ENCODE measurements around the gene PHACTR1.

- TF ChIP-seq EHF (CRISPR knock-in tag; IDR thresholded peaks at IDR 0.05) (no peak), KDM1A (IDR thresholded peaks at IDR 0.05; ENCODE audit: low read depth) (no peak), REST (IDR thresholded peaks at IDR 0.05) (no peak), CTCF (IDR thresholded peaks at IDR 0.05) (no peak), POLR2A (IDR thresholded peaks at IDR 0.05; ENCODE audit: low read length) (no peak), ZFP36 (IDR thresholded peaks at IDR 0.05; ENCODE audit: borderline replicate concordance, partially characterized antibody) (no peak), MAZ (IDR thresholded peaks at IDR 0.05; ENCODE audit: borderline replicate concordance, low read depth, low read length) (no peak), CHD4 (IDR thresholded peaks at IDR 0.05; ENCODE audit: borderline replicate concordance) (no peak), RAD21 (conservative IDR thresholded peaks at IDR 0.05 in 1 of 2, IDR thresholded peaks at IDR 0.05 in 1 of 2) (no peak), PHF8 (IDR thresholded peaks at IDR 0.05; ENCODE audit: borderline replicate concordance, low read depth) (no peak), TFCP2L1 (CRISPR knock-in tag; IDR thresholded peaks at IDR 0.05) (no peak)
These were observed 50.4 kb downstream of the PHACTR1 start for GRCh38 chr6:12767016-12767415.

Data from A549 (cell line).